H9 (cell line): ENCODE measurements around the gene LEFTY2. TPM values are rescaled to one million over a fixed set of nuclear protein-coding genes. Genes with fewer than 3 reads are reported as not detected.

Source experiments
- DNase-seq: peaks from one replicate; pipeline ENCODE4 v3.0.0-alpha.2; 2017
- H2AFZ ChIP-seq: one replicate; pipeline ENCODE4 v1.6.1; 2013; ENCODE audit warnings: mild to moderate bottlenecking, low read length, control low read depth, moderate library complexity
- H2AK5ac ChIP-seq: 2 replicates; pipeline ENCODE4 v1.6.1; 2013; ENCODE audit warnings: low read length, control low read depth, mixed read lengths; ENCODE audit not compliant: insufficient read length
- H2BK120ac ChIP-seq: one replicate; pipeline ENCODE4 v1.6.1; 2013; ENCODE audit warnings: low read depth, mild to moderate bottlenecking, low read length, control low read depth, inconsistent platforms; ENCODE audit not compliant: poor library complexity, severe bottlenecking
- H2BK12ac ChIP-seq: 2 replicates; pipeline ENCODE4 v1.6.1; 2013; ENCODE audit warnings: low read length, control low read depth, mixed read lengths, low read depth; ENCODE audit not compliant: insufficient read length
- H2BK15ac ChIP-seq: 2 replicates; pipeline ENCODE4 v1.6.1; 2013; ENCODE audit warnings: low read depth, low read length, control low read depth
- H2BK20ac ChIP-seq: one replicate; pipeline ENCODE4 v1.6.1; 2013; ENCODE audit warnings: low read depth, mild to moderate bottlenecking, low read length, control low read depth, inconsistent platforms; ENCODE audit not compliant: poor library complexity, severe bottlenecking
- H2BK5ac ChIP-seq: 2 replicates; pipeline ENCODE4 v1.6.1; 2013; ENCODE audit warnings: low read length, control low read depth, mixed read lengths; ENCODE audit not compliant: insufficient read length
- H3K14ac ChIP-seq: 2 replicates; pipeline ENCODE4 v1.6.1; 2013; ENCODE audit warnings: low read length, control low read depth; ENCODE audit not compliant: insufficient read depth
- H3K18ac ChIP-seq: 2 replicates; pipeline ENCODE4 v1.6.1; 2013; ENCODE audit warnings: low read depth, mild to moderate bottlenecking, mixed read lengths, low read length, control low read depth; ENCODE audit not compliant: insufficient read length
- H3K23ac ChIP-seq: 2 replicates; pipeline ENCODE4 v1.6.1; 2013; ENCODE audit warnings: low read length, control low read depth, mixed read lengths, low read depth; ENCODE audit not compliant: insufficient read length
- H3K23me2 ChIP-seq: 2 replicates; pipeline ENCODE4 v1.6.1; 2013; ENCODE audit warnings: low read depth, mild to moderate bottlenecking, mixed read lengths, low read length, control low read depth; ENCODE audit not compliant: insufficient read length, poor library complexity, severe bottlenecking
- H3K27ac ChIP-seq: 2 replicates; pipeline ENCODE4 v1.5.1; 2013; ENCODE audit warnings: low read length, control low read depth, mixed read lengths, low read depth; ENCODE audit not compliant: insufficient read length
- H3K27me3 ChIP-seq: 2 replicates; pipeline ENCODE4 v1.6.1; 2013; ENCODE audit warnings: low read length, control low read depth, inconsistent platforms; ENCODE audit not compliant: insufficient read depth
- H3K4ac ChIP-seq: 2 replicates; pipeline ENCODE4 v1.6.1; 2013; ENCODE audit warnings: low read depth, mild to moderate bottlenecking, control low read depth, inconsistent platforms, low read length, moderate library complexity
- H3K4me1 ChIP-seq: 2 replicates; pipeline ENCODE4 v1.6.1; 2013; ENCODE audit warnings: low read length, control low read depth, inconsistent platforms; ENCODE audit not compliant: insufficient read depth
- H3K4me2 ChIP-seq: 2 replicates; pipeline ENCODE4 v1.6.1; 2013; ENCODE audit warnings: low read length, control low read depth, mixed read lengths; ENCODE audit not compliant: insufficient read length, insufficient read depth
- H3K56ac ChIP-seq: 2 replicates; pipeline ENCODE4 v1.6.1; 2013; ENCODE audit warnings: low read depth, mild to moderate bottlenecking, mixed read lengths, low read length, control low read depth; ENCODE audit not compliant: insufficient read length
- H3K79me1 ChIP-seq: 2 replicates; pipeline ENCODE4 v1.6.1; 2013; ENCODE audit warnings: low read depth, mild to moderate bottlenecking, moderate library complexity, low read length, control low read depth, inconsistent platforms; ENCODE audit not compliant: insufficient read depth, poor library complexity, severe bottlenecking
- H3K79me2 ChIP-seq: 2 replicates; pipeline ENCODE4 v1.6.1; 2013; ENCODE audit warnings: low read length, control low read depth, inconsistent platforms; ENCODE audit not compliant: insufficient read depth
- H3K9ac ChIP-seq: 2 replicates; pipeline ENCODE4 v1.6.1; 2013; ENCODE audit warnings: low read length, control low read depth, mixed read lengths; ENCODE audit not compliant: insufficient read length; ENCODE audit errors: extremely low read depth
- H3K9me3 ChIP-seq: one replicate; pipeline ENCODE4 v1.6.1; 2013; ENCODE audit warnings: low read depth, low read length, inconsistent platforms; ENCODE audit not compliant: control insufficient read depth
- H3T11ph ChIP-seq: one replicate; pipeline ENCODE4 v1.6.1; 2013; ENCODE audit warnings: mild to moderate bottlenecking, low read length, control low read depth, inconsistent platforms
- H4K20me1 ChIP-seq: one replicate; pipeline ENCODE4 v1.6.1; 2013; ENCODE audit not compliant: control insufficient read depth, insufficient read length, insufficient read depth
- H4K5ac ChIP-seq: 2 replicates; pipeline ENCODE4 v1.6.1; 2013; ENCODE audit warnings: low read depth, mild to moderate bottlenecking, mixed read lengths, low read length, control low read depth; ENCODE audit not compliant: insufficient read length
- H4K8ac ChIP-seq: replicated peaks from 2 replicates; pipeline ENCODE4 v1.6.1; 2013; ENCODE audit warnings: low read length, control low read depth, mixed read lengths, low read depth; ENCODE audit not compliant: insufficient read length
- H4K91ac ChIP-seq: 2 replicates; pipeline ENCODE4 v1.6.1; 2013; ENCODE audit warnings: low read depth, mild to moderate bottlenecking, moderate library complexity, mixed read lengths, low read length, control low read depth; ENCODE audit not compliant: insufficient read length
- H3K27ac Mint-ChIP-seq, 3 experiments: 2 replicates in 2 of 3; 3 replicates in 1 of 3; pipeline ENCODE4 v1.8.0; 2020 to 2021; ENCODE audit warnings: mixed read lengths in 3 of 3, mild to moderate bottlenecking in 1 of 3, moderate library complexity in 1 of 3
- H3K27me3 Mint-ChIP-seq: 2 replicates; pipeline ENCODE4 v1.8.0; 2021; ENCODE audit warnings: low read depth, mild to moderate bottlenecking, moderate library complexity, mixed read lengths
- H3K36me3 Mint-ChIP-seq, 3 experiments: 2 replicates in 2 of 3; 3 replicates in 1 of 3; pipeline ENCODE4 v1.8.0; 2020 to 2021; ENCODE audit warnings: low read depth in 3 of 3, mixed read lengths in 3 of 3; ENCODE audit not compliant: insufficient read depth in 1 of 3
- H3K4me1 Mint-ChIP-seq, 2 experiments: 2 replicates each; pipeline ENCODE4 v1.8.0; 2020; ENCODE audit warnings: mixed read lengths in 2 of 2
- H3K4me3 Mint-ChIP-seq, 2 experiments: 2 replicates in 1 of 2; 3 replicates in 1 of 2; pipeline ENCODE4 v1.8.0; 2020 to 2021; ENCODE audit warnings: mild to moderate bottlenecking in 2 of 2, mixed read lengths in 2 of 2, moderate library complexity in 1 of 2
- H3K9me3 Mint-ChIP-seq, 2 experiments: 2 replicates in 1 of 2; 3 replicates in 1 of 2; pipeline ENCODE4 v1.8.0; 2020; ENCODE audit warnings: mild to moderate bottlenecking in 2 of 2, mixed read lengths in 2 of 2, moderate library complexity in 1 of 2
- CTCF ChIP-seq: fragments of 200-600 bp; sonication (generic); conservative IDR thresholded peaks from 3 replicates; pipeline ENCODE4 v1.8.0; 2021; ENCODE audit warnings: antibody characterized with exemption, mild to moderate bottlenecking
- WGBS: extraction: QIAGEN DNeasy Blood & Tissue Kit; methylation state at CpG from one replicate; pipeline ENCODE4 v1.1.7; 2013; ENCODE audit warnings: missing lambda C conversion rate, low lambda C conversion rate, mixed read lengths; ENCODE audit not compliant: insufficient read length; ENCODE audit errors: extremely low coverage; 5-methylcytosine and 5-hydroxymethylcytosine counted together
- total RNA-seq: library from RNA; stranded (reverse); gene quantifications from 2 replicates; pipeline ENCODE4 v1.2.1, GENCODE V29; 2021

The LEFTY2 gene
- total RNA-seq, 1 experiment from 2014 or later: 16.3 TPM

GRCh38 chr1:225899044-225899925 lies 41.7 kb downstream of the LEFTY2 start:
- no peaks in the 10 kb centered on the region for H3K9me3 ChIP-seq
- peak overlapping the region; percentile 32 for H4K91ac ChIP-seq
- peak overlapping the region; percentile 53 for H2BK12ac ChIP-seq
- Mint-ChIP-seq H3K4me3 (peak overlapping the region; percentile 24 to 59; a peak in 4 of 5 replicates), H3K9me3 (no peaks in the 10 kb centered on the region; a peak in 1 of 5 replicates), H3K36me3 (no peaks in the 10 kb centered on the region; a peak in 1 of 7 replicates), H3K27ac (peak overlapping the region; percentile 82 to 99 (median 98)), H3K27me3 (peaks cover 4% of the 10 kb centered on the region), H3K4me1 (peaks cover 38 to 40% of the 10 kb centered on the region in 2 experiments)
- H3K27ac ChIP-seq: peak overlapping the region; percentile 24
- no peak overlapping the region for H2BK5ac ChIP-seq
- no peak overlapping the region for H4K8ac ChIP-seq
- H3K4me2 ChIP-seq: peak overlapping the region; percentile 9
- H3K23ac ChIP-seq: no peak overlapping the region
- H3T11ph ChIP-seq: peak overlapping the region; percentile 78
- peak; percentile 99 for DNase-seq
- H2BK15ac ChIP-seq: no peak overlapping the region
- H3K14ac ChIP-seq: no peak overlapping the region; the same call in 1 of the 2 replicates
- no peak for TF ChIP-seq CTCF
- no peak overlapping the region for H2BK120ac ChIP-seq
- no peaks in the 10 kb centered on the region for H3K27me3 ChIP-seq
- no peaks in the 10 kb centered on the region for H3K79me2 ChIP-seq
- 0 out of 2 replicates have a peak overlapping the region, but pooled peaks have one; percentile 51 for H3K4ac ChIP-seq
- no CpG with 5 or more reads among the region's 4 CpGs for WGBS
- peaks cover 12% of the 10 kb centered on the region; the same call in 1 of the 2 replicates for H3K4me1 ChIP-seq
- H2BK20ac ChIP-seq: no peak overlapping the region
- no peaks in the 10 kb centered on the region for H4K20me1 ChIP-seq
- H3K18ac ChIP-seq: peak overlapping the region; percentile 52
- no peaks in the 10 kb centered on the region for H3K79me1 ChIP-seq
- H3K23me2 ChIP-seq: no peaks in the 10 kb centered on the region
- H4K5ac ChIP-seq: no peak overlapping the region
- H2AK5ac ChIP-seq: no peak overlapping the region
- H2AFZ ChIP-seq: no peak overlapping the region
- no peak overlapping the region for H3K56ac ChIP-seq
- no peak overlapping the region for H3K9ac ChIP-seq
